Measurements from ENCODE around the gene NWD2.

DNA sequence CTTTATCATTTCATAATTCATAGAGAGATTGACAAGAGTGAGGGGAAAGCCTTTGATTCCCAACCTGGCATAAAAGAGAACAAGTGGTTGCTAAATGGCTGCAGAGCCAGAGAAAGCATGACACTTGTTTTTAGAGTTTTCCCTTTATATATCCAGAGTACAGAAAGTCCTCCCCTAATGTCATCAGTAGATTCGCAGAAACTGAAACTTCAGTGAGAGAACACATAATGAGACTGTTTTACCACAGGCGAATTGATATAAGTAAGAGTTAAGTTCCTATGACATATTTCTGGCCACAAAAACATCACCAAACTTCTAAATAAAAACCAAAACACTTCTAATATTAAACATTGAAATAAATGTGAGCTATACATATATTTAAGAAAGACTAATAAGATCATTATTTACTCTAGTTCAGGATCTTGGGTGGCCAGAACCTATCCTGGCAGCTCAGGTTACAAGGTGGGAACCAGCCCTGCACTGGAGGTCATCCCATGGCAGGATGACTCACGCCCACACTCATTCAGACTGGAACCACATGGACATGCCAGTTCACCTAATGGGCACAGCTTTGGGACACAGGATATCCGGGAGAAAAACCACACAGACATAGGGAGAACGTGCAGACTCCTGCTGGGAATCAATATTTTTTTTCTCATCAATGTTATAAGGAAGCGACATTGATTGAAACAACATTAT, 35.5 kb downstream of the NWD2 start:
- TF ChIP-seq POLR2AphosphoS5 (IDR thresholded peaks at IDR 0.05; ENCODE audit: low read depth, low read length) (no peak), SIN3A (IDR thresholded peaks at IDR 0.05; ENCODE audit: borderline replicate concordance, insufficient read depth, low read length) (no peak)

Measured in PFSK-1 (cell line).